HepG2 (cell line): ENCODE measurements around the gene GTF2A1. TPM values are rescaled to one million over a fixed set of nuclear protein-coding genes. Genes with fewer than 3 reads are reported as not detected.

Source experiments
- ATAD3A ChIP-seq: sonication (generic); formaldehyde crosslinking; IDR thresholded peaks from 2 replicates; pipeline ENCODE4 v1.4.0; 2020; ENCODE audit warnings: missing genetic modification reagents
- CBX5 ChIP-seq: sonication (generic); formaldehyde crosslinking; IDR thresholded peaks from 2 replicates; pipeline ENCODE4 v1.4.0; 2020; ENCODE audit warnings: missing genetic modification reagents, borderline replicate concordance
- GATA4 ChIP-seq: sonication (generic); IDR thresholded peaks from 2 replicates; pipeline ENCODE4 v1.6.1; 2016; ENCODE audit warnings: antibody characterized with exemption, low read depth, borderline replicate concordance
- ISX ChIP-seq: sonication (generic); formaldehyde crosslinking; conservative IDR thresholded peaks from 2 replicates; pipeline ENCODE4 v1.5.0; 2020; ENCODE audit warnings: missing genetic modification reagents
- KLF15 ChIP-seq: sonication (generic); formaldehyde crosslinking; IDR thresholded peaks from 2 replicates; pipeline ENCODE4 v1.8.1; 2023; ENCODE audit warnings: borderline replicate concordance, mild to moderate bottlenecking, inconsistent platforms, missing genetic modification reagents, mixed read lengths
- MXD3 ChIP-seq: IDR thresholded peaks from 2 replicates; pipeline ENCODE4 v1.6.1; 2016; ENCODE audit warnings: mild to moderate bottlenecking, missing biosample characterization, missing genetic modification reagents
- NFRKB ChIP-seq: fragments of 450-650 bp; IDR thresholded peaks from 2 replicates; pipeline ENCODE4 v1.6.1; 2017
- NFYC ChIP-seq: IDR thresholded peaks from 2 replicates; pipeline ENCODE4 v1.6.1; 2016; ENCODE audit warnings: missing genetic modification reagents, missing compliant biosample characterization
- PAWR ChIP-seq: sonication (generic); formaldehyde crosslinking; IDR thresholded peaks from 2 replicates; pipeline ENCODE4 v1.4.0; 2020; ENCODE audit warnings: missing genetic modification reagents, mild to moderate bottlenecking, borderline replicate concordance
- PITX1 ChIP-seq: sonication (generic); formaldehyde crosslinking; IDR thresholded peaks from 2 replicates; pipeline ENCODE4 v1.5.1; 2020; ENCODE audit warnings: mild to moderate bottlenecking, missing genetic modification reagents
- POLR2AphosphoS5 ChIP-seq: IDR thresholded peaks from 2 replicates; pipeline ENCODE4 v1.6.1; 2012; ENCODE audit warnings: low read depth, low read length
- SCMH1 ChIP-seq: sonication (generic); formaldehyde crosslinking; IDR thresholded peaks from 2 replicates; pipeline ENCODE4 v1.9.0; 2021; ENCODE audit warnings: missing genetic modification reagents, mild to moderate bottlenecking, borderline replicate concordance
- SIN3A ChIP-seq: IDR thresholded peaks from 2 replicates; pipeline ENCODE4 v1.6.1; 2011; ENCODE audit warnings: low read depth, mild to moderate bottlenecking, control low read depth, low read length, borderline replicate concordance
- SP5 ChIP-seq: IDR thresholded peaks from 2 replicates; pipeline ENCODE4 v1.6.1; 2016; ENCODE audit warnings: low read depth, borderline replicate concordance
- STAG1 ChIP-seq: sonication (generic); formaldehyde crosslinking; IDR thresholded peaks from 2 replicates; pipeline ENCODE4 v1.4.0; 2020; ENCODE audit warnings: missing genetic modification reagents
- ZFAT ChIP-seq: sonication (generic); formaldehyde crosslinking; conservative IDR thresholded peaks from 2 replicates; pipeline ENCODE4 v1.8.1; 2023; ENCODE audit warnings: missing genetic modification reagents, inconsistent platforms
- ZFP36L1 ChIP-seq: sonication (generic); formaldehyde crosslinking; IDR thresholded peaks from 2 replicates; pipeline ENCODE4 v1.8.0; 2022; ENCODE audit warnings: mild to moderate bottlenecking, missing genetic modification reagents, moderate library complexity
- ZNF180 ChIP-seq: sonication (generic); formaldehyde crosslinking; IDR thresholded peaks from 2 replicates; pipeline ENCODE4 v1.4.0; 2020; ENCODE audit warnings: low read depth, missing genetic modification reagents, borderline replicate concordance
- ZNF205 ChIP-seq: IDR thresholded peaks from 2 replicates; pipeline ENCODE4 v1.6.1; 2018; ENCODE audit warnings: missing biosample characterization, missing genetic modification reagents
- ZNF512 ChIP-seq: sonication (generic); formaldehyde crosslinking; IDR thresholded peaks from 2 replicates; pipeline ENCODE4 v1.4.0; 2020; ENCODE audit warnings: mild to moderate bottlenecking, missing genetic modification reagents
- ZNF530 ChIP-seq: sonication (generic); formaldehyde crosslinking; IDR thresholded peaks from 2 replicates; pipeline ENCODE4 v1.5.0; 2020; ENCODE audit warnings: low read depth, mild to moderate bottlenecking, missing genetic modification reagents
- ZNF564 ChIP-seq: sonication (generic); formaldehyde crosslinking; IDR thresholded peaks from 2 replicates; pipeline ENCODE4 v1.8.1; 2023; ENCODE audit warnings: mild to moderate bottlenecking, missing genetic modification reagents
- ZNF703 ChIP-seq: sonication (generic); formaldehyde crosslinking; IDR thresholded peaks from 2 replicates; pipeline ENCODE4 v1.5.1; 2020; ENCODE audit warnings: missing genetic modification reagents, mild to moderate bottlenecking, moderate library complexity, borderline replicate concordance
- ZSCAN21 ChIP-seq: sonication (generic); formaldehyde crosslinking; IDR thresholded peaks from 2 replicates; pipeline ENCODE4 v1.8.0; 2022; ENCODE audit warnings: mild to moderate bottlenecking, missing genetic modification reagents, moderate library complexity, borderline replicate concordance
- polyA plus RNA-seq, 8 experiments: library from polyadenylated mRNA; depleted of rRNA in 3 of 8; stranded (reverse) in 7 of 8; unstranded in 1 of 8; fragments of >200 nt; fragmentation: Illumina TruSeq in 4 of 8; extraction: Trizol in 4 of 8; gene quantifications; 2 replicates each; pipeline versions ENCODE4 v1.2.1 to v1.2.3, GENCODE V29; 2011 to 2016; ENCODE audit warnings: low read depth in 4 of 8, missing spikeins in 1 of 8, mixed read lengths in 1 of 8; ENCODE audit not compliant: insufficient read depth in 1 of 8
- total RNA-seq, 5 experiments: library from RNA; depleted of rRNA; stranded (reverse); fragments of >200 nt; fragmentation: Illumina TruSeq; extraction: Trizol; gene quantifications; 2 replicates each; pipeline ENCODE4 v1.2.3, GENCODE V29; 2016; ENCODE audit warnings: low read depth in 1 of 5
- TF ChIP-seq, protein P1 (sequence below): sonication (generic); formaldehyde crosslinking; IDR thresholded peaks from 2 replicates; pipeline ENCODE4 v1.8.1; 2023; ENCODE audit warnings: missing genetic modification reagents, inconsistent platforms, borderline replicate concordance
- TF ChIP-seq, protein P2 (sequence below): sonication (generic); formaldehyde crosslinking; IDR thresholded peaks from 2 replicates; pipeline ENCODE4 v1.4.0; 2020; ENCODE audit warnings: low read depth, mild to moderate bottlenecking, missing genetic modification reagents

GTF2A1 gene
- total and polyA plus RNA-seq, 2 of the 13 experiments (the other 11 are each of a cell fraction or from before 2014, with no cell fraction given): 14.9 to 17.5 TPM

DNA sequence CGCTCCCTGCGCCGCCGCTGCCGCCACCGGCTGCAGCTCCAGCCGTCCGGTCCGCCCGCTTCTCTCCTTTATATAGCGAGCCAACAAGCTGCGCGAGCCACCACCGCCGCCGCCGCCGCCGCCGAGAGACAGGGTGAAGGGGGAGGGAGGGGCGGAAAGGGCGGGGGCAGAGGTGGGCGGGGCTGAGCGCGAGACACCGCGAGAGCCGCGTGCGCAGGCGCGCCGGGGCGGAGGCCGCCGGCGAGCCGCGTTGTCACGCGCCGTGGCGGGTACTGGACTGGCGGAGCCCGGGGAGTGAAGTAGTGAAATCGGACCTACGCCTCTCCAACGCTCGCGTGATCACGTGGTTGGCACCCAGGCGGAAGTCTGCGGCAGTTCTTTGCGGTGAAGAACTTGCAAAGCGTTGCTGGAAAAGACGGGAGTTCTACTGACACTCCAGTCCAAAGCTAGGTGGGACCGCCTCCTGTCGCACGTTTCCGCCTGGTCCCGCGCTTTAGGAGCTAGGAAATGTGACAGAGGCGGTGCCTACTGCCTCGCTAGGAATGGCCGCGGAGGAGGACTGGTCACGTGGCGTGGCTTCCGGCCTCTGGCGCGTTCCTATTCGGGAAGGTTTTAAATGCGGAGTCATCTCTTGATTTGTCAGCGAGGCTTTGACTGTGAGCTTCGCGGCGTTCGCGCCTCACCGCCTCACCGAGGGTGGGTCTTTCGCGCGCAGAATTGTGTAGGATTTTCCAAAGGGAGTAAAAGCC is at the start of gene GTF2A1 (continued):
- TF ChIP-seq POLR2AphosphoS5: peak; percentile 75
- no peak for TF ChIP-seq ZNF180 (CRISPR knock-in tag)
- TF ChIP-seq ZFP36L1: peak; percentile 38; the same call in 1 of the 2 replicates
- peak; percentile 39; the same call in 1 of the 2 replicates for TF ChIP-seq NFRKB
- peak; percentile 68 for TF ChIP-seq NFYC
- TF ChIP-seq SIN3A: peak; percentile 40; the same call in 1 of the 2 replicates
- no peak; the same call in 1 of the 2 replicates for TF ChIP-seq GATA4
- TF ChIP-seq ZNF564 (CRISPR knock-in tag): 0 out of 2 replicates have a peak, but pooled peaks have one; percentile 53
- peak; percentile 48; the same call in 1 of the 2 replicates for TF ChIP-seq SP5 (CRISPR knock-in tag)
- peak; percentile 89 for TF ChIP-seq MXD3 (CRISPR knock-in tag)
- no peak for TF ChIP-seq PAWR
- TF ChIP-seq CBX5 (CRISPR knock-in tag): peak; percentile 61; the same call in 1 of the 2 replicates
- peak; percentile 44 for TF ChIP-seq PITX1
- TF ChIP-seq ZNF703: peak; percentile 82; the same call in 1 of the 2 replicates
- TF ChIP-seq, protein P1, sequence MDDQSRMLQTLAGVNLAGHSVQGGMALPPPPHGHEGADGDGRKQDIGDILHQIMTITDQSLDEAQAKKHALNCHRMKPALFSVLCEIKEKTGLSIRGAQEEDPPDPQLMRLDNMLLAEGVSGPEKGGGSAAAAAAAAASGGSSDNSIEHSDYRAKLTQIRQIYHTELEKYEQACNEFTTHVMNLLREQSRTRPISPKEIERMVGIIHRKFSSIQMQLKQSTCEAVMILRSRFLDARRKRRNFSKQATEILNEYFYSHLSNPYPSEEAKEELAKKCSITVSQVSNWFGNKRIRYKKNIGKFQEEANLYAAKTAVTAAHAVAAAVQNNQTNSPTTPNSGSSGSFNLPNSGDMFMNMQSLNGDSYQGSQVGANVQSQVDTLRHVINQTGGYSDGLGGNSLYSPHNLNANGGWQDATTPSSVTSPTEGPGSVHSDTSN (CRISPR knock-in tag): 0 out of 2 replicates have a peak, but pooled peaks have one; percentile 17
- no peak for TF ChIP-seq ZNF512 (CRISPR knock-in tag)
- no peak for TF ChIP-seq ZFAT (CRISPR knock-in tag)
- TF ChIP-seq ZNF205 (CRISPR knock-in tag): 0 out of 2 replicates have a peak, but pooled peaks have one; percentile 58
- no peak for TF ChIP-seq ZNF530 (CRISPR knock-in tag)
- no peak for TF ChIP-seq STAG1
- TF ChIP-seq ZSCAN21: peak; percentile 47; the same call in 1 of the 2 replicates
- peak; percentile 86; the same call in 1 of the 2 replicates for TF ChIP-seq KLF15
- TF ChIP-seq SCMH1 (CRISPR knock-in tag): no peak
- TF ChIP-seq ISX (CRISPR knock-in tag): 0 out of 2 replicates have a peak, but pooled peaks have one; percentile 77
- TF ChIP-seq, protein P2, sequence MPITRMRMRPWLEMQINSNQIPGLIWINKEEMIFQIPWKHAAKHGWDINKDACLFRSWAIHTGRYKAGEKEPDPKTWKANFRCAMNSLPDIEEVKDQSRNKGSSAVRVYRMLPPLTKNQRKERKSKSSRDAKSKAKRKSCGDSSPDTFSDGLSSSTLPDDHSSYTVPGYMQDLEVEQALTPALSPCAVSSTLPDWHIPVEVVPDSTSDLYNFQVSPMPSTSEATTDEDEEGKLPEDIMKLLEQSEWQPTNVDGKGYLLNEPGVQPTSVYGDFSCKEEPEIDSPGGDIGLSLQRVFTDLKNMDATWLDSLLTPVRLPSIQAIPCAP (CRISPR knock-in tag): no peak
- no peak for TF ChIP-seq ATAD3A
